SK-N-MC (cell line): ENCODE measurements around the gene ZFHX2.

Experiments
- EZH2 ChIP-seq: fragments of 200-600 bp; sonication (generic); IDR thresholded peaks from one replicate; pipeline ENCODE4 v1.6.1; 2017; ENCODE audit warnings: antibody characterized with exemption
- FOXP2 ChIP-seq: optimal IDR thresholded peaks from 2 replicates; pipeline ENCODE3; 2011; ENCODE audit warnings: mild to moderate bottlenecking, moderate library complexity; ENCODE audit not compliant: insufficient read depth; ENCODE audit errors: extremely low read length, control extremely low read depth
- POLR2AphosphoS5 ChIP-seq: IDR thresholded peaks from 2 replicates; pipeline ENCODE4 v1.6.1; 2012; ENCODE audit warnings: mild to moderate bottlenecking, low read depth, low read length, borderline replicate concordance

- TF ChIP-seq POLR2AphosphoS5 (no peak), EZH2 (no peak), FOXP2 (no peak)
These were observed 19.4 kb upstream of the ZFHX2 start for GRCh38 chr14:23570806-23571483.
